Activated CD4-positive, alpha-beta T cell treated with anti-CD3 and anti-CD28 coated beads, Interleukin-2, amount 10 ng/mL, durations not matched to agents 24 days and 14 days (primary cell): ENCODE data around the gene NXT1. TPM values are rescaled to one million over a fixed set of nuclear protein-coding genes. Genes with fewer than 3 reads are reported as not detected.

Experiments used
- DNase-seq: peaks from one replicate; pipeline ENCODE4 v3.0.0; 2022
- H3K27ac Mint-ChIP-seq: one replicate; pipeline ENCODE4 v1.8.0; 2022; ENCODE audit warnings: mild to moderate bottlenecking, mixed read lengths
- H3K27me3 Mint-ChIP-seq: one replicate; pipeline ENCODE4 v1.8.0; 2022; ENCODE audit warnings: mixed read lengths
- H3K36me3 Mint-ChIP-seq: one replicate; pipeline ENCODE4 v1.8.0; 2022; ENCODE audit warnings: low read depth, mild to moderate bottlenecking, mixed read lengths
- H3K4me1 Mint-ChIP-seq: one replicate; pipeline ENCODE4 v1.8.0; 2021; ENCODE audit warnings: mixed read lengths
- H3K4me3 Mint-ChIP-seq: one replicate; pipeline ENCODE4 v1.8.0; 2022; ENCODE audit warnings: mild to moderate bottlenecking, moderate library complexity, mixed read lengths
- H3K9me3 Mint-ChIP-seq: one replicate; pipeline ENCODE4 v1.8.0; 2021; ENCODE audit warnings: mixed read lengths
- intact Hi-C: fragments of 100-400 bp; cut with micrococcal nuclease; formaldehyde crosslinking; loops from one replicate; pipeline ENCODE4 v1.15.1; 2023
- total RNA-seq: library from RNA; stranded (reverse); gene quantifications from 2 replicates; pipeline ENCODE4 v1.2.3, GENCODE V29; 2022

NXT1 gene
- total RNA-seq, 1 donor from 2014 or later, result 59.9 TPM

DNA sequence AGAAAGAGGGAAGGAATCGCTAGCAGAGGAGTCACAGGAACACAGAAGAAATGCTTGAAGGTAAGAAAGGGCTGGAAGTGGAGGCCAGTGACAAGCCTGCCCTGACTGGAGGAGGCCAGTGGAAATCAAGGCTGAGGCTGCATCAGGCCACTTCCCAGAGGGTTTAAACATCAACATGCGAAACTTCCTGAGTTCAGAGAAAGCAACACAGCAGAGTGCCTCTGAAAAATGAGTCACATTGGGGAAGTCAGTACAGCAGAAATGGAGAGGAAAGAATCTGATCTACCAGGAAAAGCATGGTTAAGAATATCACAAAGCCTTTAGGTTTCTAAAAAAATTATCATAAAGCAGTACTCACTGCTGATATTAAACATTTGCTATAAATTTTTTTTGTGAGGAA lies 47.4 kb downstream of the NXT1 start:
- peak overlapping the region; percentile 64 for H3K4me3 Mint-ChIP-seq
- intact Hi-C loops, result no loop called here

DNA sequence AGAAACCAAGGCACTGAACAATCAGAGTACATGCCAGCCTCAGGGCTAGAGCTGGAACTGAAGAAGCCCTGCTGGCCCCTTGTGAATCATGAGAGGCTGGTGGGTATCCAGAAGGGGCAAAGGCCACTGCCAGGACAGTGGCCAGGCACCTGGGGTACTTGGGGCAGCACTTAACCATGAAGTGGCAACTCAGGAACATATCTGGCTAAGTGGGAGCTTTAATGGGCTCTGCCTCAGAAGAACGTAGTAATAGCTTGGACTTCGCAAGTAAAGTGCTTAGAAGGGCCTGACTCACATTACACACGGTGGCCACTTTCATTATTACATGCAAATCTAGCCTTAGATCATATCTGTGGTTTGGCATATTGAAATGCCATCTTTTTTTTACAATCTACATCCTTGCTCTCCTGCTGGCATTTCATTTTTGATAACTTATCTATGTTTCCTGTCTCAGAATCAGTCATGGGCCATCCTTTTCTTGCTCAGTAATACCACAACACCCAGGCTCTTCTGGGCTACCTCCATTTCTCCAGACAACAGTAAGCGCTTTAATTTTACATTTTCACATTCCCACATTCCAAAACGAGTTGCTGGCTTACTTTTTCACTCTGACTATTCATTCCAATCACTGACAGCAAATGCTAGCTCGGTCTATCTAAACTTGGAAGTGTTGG lies 49.1 kb downstream of the NXT1 start:
- H3K36me3 Mint-ChIP-seq, result peaks cover 38% of the 10 kb centered on the region
- peaks cover 48% of the 10 kb centered on the region for H3K4me1 Mint-ChIP-seq
- no peaks in the 10 kb centered on the region for H3K9me3 Mint-ChIP-seq
- peak overlapping the region; percentile 27 for H3K27ac Mint-ChIP-seq
- DNase-seq, result peak; percentile 66
- H3K4me3 Mint-ChIP-seq, result peak overlapping the region; percentile 6
- intact Hi-C loops, result loop anchor here (1.0 to 10.0 kb wide), 6 partner anchors 9 to 255 kb away; partner anchors contain the start of gene NXT1
- H3K27me3 Mint-ChIP-seq, result no peaks in the 10 kb centered on the region

More for the DNA sequence above, 47.4 kb downstream of the NXT1 start:
- Mint-ChIP-seq H3K9me3 (no peaks in the 10 kb centered on the region), H3K4me1 (peaks cover 52% of the 10 kb centered on the region), H3K27ac (peak overlapping the region; percentile 84), H3K27me3 (no peaks in the 10 kb centered on the region), H3K36me3 (peaks cover 50% of the 10 kb centered on the region)
- DNase-seq, result peak; percentile 70

DNA sequence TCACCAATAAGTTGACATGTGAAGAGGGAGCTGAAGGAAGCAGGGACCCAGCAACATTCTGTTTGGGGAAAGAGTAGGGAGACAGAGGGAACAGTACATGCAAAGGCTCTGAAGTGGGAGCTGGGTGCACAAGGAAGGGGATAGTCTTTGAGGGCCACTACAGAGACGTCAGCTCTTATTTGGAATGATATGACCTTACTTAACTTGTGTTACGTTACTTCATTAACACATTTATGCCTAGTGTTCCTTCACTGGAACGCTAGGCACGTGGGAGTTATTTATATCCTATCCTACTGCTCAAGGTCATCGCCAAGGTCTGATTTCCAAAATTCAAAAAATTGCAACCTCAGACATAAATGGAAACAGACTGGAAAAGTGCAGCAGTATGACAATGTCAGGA lies 50.5 kb downstream of the NXT1 start:
- H3K9me3 Mint-ChIP-seq, result no peaks in the 10 kb centered on the region
- H3K4me1 Mint-ChIP-seq, result peaks cover 50% of the 10 kb centered on the region
- intact Hi-C loops, result loop anchor here (10.0 kb wide), 1 partner anchor 256 kb away; no protein-coding TSS in a partner anchor
- peaks cover 35% of the 10 kb centered on the region for H3K36me3 Mint-ChIP-seq
- no peaks in the 10 kb centered on the region for H3K27me3 Mint-ChIP-seq
- H3K27ac Mint-ChIP-seq, result no peak overlapping the region
- peak; percentile 49 for DNase-seq
- no peak overlapping the region for H3K4me3 Mint-ChIP-seq

DNA sequence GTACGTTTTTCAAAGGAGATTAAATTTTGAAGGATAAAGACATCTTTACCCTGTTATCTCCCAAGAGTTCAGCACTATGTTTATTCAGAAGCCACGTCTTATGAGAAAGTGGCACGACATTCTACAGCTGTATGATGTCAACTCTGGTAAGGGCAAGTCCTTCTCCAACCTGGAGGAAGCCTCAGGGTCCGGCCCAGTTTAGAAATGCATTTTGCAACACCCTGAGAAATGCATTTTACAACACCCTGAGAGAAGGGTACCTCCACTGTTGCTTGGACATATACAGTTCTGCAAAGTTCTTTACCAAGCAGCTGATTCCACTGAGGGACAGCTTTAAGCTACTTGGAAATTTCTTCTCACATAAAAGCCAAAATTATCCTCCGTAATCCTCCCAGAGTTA lies 53.2 kb downstream of the NXT1 start:
- no peak overlapping the region for H3K27ac Mint-ChIP-seq
- no peak overlapping the region for H3K4me3 Mint-ChIP-seq
- DNase-seq, result peak; percentile 20
- peaks cover 57% of the 10 kb centered on the region for H3K4me1 Mint-ChIP-seq
- peaks cover 26% of the 10 kb centered on the region for H3K36me3 Mint-ChIP-seq
- H3K9me3 Mint-ChIP-seq, result no peaks in the 10 kb centered on the region
- intact Hi-C loops, result loop anchor here (10.0 kb wide), 1 partner anchor 259 kb away; no protein-coding TSS in a partner anchor
- no peaks in the 10 kb centered on the region for H3K27me3 Mint-ChIP-seq

DNA sequence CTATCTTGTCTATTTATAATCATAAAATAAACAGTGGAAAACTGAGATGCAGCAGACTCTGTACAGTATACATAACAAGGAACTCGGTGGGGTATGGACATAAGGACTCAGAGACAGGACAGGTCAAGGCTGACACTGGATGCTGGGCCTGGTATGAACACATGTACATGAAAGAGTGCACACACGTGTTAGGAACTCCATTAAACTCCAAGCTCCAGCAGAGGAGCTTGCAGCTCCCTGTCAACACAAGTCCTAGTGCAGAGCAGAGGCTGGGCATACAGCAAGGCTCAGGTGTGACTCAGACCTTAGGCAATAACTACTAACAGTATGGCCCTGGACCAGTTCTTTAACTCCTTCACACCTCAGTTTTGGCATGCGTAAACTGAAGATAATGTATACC lies 53.6 kb downstream of the NXT1 start:
- no peaks in the 10 kb centered on the region for H3K9me3 Mint-ChIP-seq
- H3K36me3 Mint-ChIP-seq, result peaks cover 26% of the 10 kb centered on the region
- H3K4me3 Mint-ChIP-seq, result no peak overlapping the region
- intact Hi-C loops, result loop anchor here (10.0 kb wide), 1 partner anchor 259 kb away; no protein-coding TSS in a partner anchor
- peaks cover 53% of the 10 kb centered on the region for H3K4me1 Mint-ChIP-seq
- H3K27ac Mint-ChIP-seq, result no peak overlapping the region
- H3K27me3 Mint-ChIP-seq, result no peaks in the 10 kb centered on the region
- DNase-seq, result peak; percentile 50

Other genes with a start within 250 kb of the NXT1 start
- gene GZF1, start 11.4 kb downstream of the NXT1 start, total RNA-seq, result 10.3 and 14.7 TPM in 2 replicates
- gene NAPB, start 70.7 kb downstream of the NXT1 start, total RNA-seq, result 13.6 and 14.2 TPM in 2 replicates
- gene CSTL1, start 88.9 kb downstream of the NXT1 start, total RNA-seq, result not detected in 2 replicates
- gene CST11, start 102.1 kb downstream of the NXT1 start, total RNA-seq, result not detected in 2 replicates
- gene CST8, start 140.3 kb downstream of the NXT1 start, total RNA-seq, result not detected in 2 replicates
- gene CST9L, start 217.7 kb downstream of the NXT1 start, total RNA-seq, result not detected in 2 replicates